DMS153 (cell line): Measurements from ENCODE around the gene MOB3B.

Source experiments
- DNase-seq: peaks from one replicate; lab custom pipeline; 2025; lab: John Stamatoyannopoulos, UW

Gene MOB3B

DNA sequence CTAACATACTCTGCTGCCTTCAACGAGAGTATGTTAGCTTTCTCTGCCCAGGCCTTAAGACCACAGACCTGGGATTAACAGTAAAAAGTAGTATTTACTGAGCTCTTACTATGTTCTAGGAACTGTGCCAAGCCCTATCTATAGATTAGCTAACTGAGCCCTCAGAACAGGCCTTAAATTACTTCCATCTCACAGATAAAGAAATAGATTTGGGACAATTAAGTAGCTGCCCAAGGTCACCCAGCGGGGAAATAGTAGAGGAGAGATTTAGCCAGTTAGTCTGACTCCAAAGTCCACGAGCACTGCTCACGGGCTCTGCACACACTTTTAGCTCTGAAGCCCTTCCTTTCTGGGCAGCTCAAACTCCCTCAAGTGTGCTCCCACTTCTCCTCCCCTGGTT, 168.1 kb downstream of the MOB3B start:
- no peak for DNase-seq

DNA sequence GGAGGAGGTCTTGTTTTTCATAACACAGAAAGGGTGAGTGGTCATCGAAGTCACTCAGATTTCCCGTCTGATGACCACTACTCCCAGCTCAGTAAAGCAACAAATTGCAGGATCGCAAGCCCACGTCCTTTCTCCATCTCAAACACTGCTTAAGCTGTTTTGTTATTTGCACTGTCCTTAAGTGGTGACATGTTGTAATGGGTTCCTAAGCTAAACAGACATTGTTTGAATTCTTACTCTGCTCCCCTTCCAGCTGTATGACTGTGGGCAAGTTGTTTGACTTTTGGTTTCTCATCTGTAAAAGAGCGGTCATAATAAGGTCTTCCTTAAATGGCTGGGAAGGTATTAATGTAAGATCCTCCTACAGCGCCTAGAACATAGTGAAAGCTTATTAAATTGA, 169.9 kb downstream of the MOB3B start:
- no peak for DNase-seq

GRCh38 chr9:27358007-27358406, 171.6 kb downstream of the MOB3B start:
- DNase-seq, result no peak

DNA sequence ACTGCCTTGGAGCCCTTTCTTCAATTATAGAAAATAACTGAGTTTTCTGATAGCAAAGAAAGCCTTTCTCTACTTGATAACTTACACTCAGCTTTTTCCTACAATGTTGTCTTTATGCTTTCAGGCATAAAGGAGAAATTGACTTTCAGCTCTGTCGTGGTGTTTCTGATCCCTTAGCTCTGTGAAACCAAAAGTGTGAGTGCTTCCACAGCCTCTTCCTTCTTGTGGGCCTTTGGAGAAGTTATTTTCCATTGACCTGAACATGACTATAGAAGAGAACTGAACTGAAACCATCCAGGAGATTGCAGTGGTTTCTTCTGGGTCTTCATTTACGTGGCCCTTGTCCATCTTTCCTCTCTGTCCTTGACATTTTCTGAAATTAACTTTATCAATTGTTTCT, 173.2 kb downstream of the MOB3B start:
- DNase-seq, result no peak

- DNase-seq, result no peak
Measured at GRCh38 chr9:27355166-27355565, 174.4 kb downstream of the MOB3B start.

- no peak for DNase-seq
Measured at GRCh38 chr9:27353474-27354229, 176.0 kb downstream of the MOB3B start.

- DNase-seq, result no peak
Measured at GRCh38 chr9:27353166-27353473, 176.5 kb downstream of the MOB3B start.

- no peak for DNase-seq
Measured at GRCh38 chr9:27352457-27353165, 177.0 kb downstream of the MOB3B start.

GRCh38 chr9:27351438-27351837, 178.2 kb downstream of the MOB3B start:
- DNase-seq, result no peak

DNA sequence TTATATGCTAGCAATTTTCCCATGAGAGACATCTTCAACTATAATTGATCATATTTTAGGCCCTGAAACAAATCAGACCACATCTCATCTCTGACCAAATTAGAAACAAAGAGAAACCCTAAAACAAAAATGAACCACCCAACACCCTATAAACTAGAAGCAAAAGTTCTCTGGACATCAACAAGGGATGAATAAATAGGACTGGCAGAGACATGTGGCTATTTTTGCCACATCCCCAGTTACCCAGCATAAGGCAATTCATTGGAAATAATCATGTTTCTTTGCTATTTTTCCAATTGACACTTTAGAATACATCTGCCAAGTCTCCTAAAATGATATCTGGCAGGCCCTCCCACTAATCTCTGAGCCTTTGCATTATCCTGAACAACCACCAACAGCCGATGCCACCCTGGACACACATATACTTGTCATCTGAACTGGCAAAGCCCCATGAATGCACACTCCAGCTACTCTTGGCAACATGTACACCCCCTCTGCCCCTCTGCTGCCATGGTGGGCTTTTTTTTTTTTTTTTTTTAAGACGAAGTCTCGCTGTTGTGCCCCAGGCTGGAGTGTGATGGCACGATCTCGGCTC, 179.1 kb downstream of the MOB3B start:
- no peak for DNase-seq

- no peak for DNase-seq
Measured at GRCh38 chr9:27349698-27350080, 179.9 kb downstream of the MOB3B start.

DNA sequence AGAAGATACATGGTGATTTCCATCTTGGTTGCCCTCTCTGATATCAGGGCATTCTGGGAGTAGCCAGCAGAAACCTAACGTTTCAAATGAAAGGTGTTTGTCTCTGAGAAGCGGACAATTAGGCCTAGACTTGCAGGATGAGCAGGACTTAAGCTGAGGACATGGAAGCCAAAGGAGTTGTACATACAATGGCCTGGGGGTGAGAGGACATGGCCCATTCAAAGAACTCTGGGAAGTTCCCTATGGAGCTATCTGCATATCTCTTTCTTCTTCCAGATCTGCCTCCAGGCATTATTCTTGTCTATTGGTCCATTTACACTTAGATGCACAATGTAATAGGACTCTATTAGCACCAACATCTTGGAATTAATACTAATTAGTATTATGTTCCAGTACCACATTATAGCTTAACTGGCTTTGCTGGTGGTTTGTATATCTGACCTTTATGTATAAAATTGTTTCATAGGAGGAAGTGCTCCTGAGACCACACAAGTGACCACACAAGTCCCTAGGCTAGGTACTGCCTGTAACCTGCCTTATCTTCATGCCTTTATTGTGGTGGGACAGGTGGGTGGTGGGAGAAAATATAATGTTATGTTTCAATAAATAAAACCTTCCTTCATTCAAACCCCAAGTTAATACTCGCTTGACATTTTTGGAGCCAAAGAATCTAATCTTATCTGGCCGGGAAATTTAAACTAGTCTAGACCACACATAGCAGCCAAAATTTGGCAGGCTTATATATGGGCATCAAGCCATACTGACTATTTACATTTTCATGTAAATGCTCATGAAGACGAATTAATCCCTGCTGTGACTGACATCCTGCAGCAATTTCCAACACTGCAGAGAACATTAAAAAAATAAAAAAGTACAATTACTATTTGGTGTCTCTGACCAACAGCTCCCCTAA, 180.6 kb downstream of the MOB3B start:
- DNase-seq, result no peak

DNA sequence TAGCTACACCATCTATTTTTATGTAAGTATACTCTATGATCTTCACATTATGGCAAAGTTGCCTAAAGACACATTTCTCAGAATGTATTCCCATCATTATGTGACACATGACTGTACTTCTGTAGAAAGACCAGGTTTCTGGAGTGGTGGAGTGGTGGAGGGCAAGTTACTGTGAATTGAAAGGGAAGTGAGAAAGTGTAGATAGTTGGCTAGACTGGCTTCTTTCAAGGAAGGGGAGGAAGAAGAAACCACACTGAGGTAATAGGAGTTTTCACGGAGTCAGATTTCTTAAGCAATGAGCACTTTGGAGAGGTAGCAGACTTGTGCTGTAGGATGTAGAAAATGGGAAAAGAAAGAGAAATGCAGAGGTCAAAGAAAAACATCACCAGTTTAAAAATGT, 181.7 kb downstream of the MOB3B start:
- no peak for DNase-seq

- no peak for DNase-seq
Measured at GRCh38 chr9:27344776-27345175, 184.8 kb downstream of the MOB3B start.

- no peak for DNase-seq
Measured at GRCh38 chr9:27341545-27342294, 187.9 kb downstream of the MOB3B start.

DNA sequence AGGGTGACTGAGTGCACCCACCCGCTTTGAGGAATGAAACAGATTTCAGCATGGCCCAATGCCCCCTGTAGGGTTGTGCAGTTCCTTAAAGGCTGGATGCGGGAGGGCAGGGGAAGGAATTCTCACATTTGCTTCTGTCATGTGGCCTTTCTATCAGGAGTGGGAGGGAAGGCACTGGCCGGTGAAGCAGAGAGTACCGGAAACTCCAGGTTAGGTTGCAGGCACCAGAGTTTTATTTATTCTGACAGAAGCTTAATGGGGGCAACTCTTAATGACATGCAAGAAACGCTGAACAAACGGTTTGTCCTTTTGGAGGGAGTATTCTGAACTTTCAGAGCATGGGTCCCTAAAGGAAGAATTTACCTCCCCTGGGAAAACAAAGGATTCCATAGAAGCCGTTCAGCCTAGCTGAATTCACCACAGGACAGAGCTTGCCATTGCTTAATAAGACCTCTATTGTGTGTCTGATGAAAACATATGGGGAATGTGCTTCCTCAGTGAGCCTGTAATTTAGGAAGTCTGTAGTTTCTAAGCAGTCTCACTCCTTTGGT, 188.6 kb downstream of the MOB3B start:
- DNase-seq, result no peak

GRCh38 chr9:27340285-27340674, 189.3 kb downstream of the MOB3B start:
- DNase-seq, result no peak

GRCh38 chr9:27339661-27340284, 189.8 kb downstream of the MOB3B start:
- DNase-seq, result no peak

DNA sequence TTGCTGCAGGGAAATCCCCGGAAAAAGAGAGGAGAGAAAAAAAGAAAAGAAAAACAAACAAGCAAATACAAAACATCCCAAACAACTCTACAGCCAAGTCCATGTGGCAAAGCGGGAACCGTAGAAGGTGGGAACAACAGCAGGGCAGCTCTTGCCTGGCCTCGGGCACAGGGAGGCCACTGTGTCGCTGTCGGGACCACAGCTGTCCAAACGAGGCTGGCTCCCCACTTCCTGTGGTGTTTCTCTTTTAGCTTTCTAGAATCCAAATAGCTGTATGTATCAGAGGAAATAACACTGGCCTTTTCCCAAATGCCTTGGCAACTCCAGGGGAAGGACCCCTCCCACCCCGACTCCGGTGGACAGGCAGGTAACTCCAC, 191.1 kb downstream of the MOB3B start:
- no peak for DNase-seq

DNA sequence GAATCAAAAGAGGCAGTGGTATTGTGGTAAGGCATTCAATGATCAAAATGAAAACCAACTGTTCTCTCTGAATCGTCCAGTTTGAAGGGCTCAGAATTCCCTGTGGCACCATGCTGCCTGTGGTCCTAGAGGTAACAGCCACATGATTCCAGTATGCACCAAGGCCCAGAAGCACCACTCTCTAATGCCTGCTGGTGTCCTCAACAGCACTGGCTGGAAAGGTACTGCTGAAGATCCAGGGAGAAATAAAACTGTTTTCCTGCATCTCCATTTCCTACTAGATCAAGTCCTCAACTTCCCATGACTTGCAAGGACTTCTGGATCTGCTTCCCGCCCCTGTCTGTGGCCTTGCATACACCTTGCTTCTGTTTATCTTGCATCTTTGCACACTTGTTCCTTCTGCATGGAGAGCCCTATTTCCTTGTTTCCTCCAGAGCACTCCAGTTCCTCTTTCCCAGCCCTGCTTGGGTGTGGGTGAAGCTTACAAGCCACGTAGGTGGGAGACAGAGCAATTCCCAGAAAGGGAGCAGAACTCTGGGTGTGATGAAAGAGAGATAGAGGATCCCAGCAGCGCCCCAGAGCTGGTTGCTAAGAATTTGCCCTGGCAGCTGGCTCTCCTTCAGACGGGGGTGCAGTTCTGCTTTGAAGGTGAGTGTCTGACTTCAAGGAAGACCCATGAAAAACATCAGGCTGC, 191.6 kb downstream of the MOB3B start:
- DNase-seq, result no peak
